ENCODE results near the gene KIAA1958. TPM values are rescaled to one million over a fixed set of nuclear protein-coding genes. Genes with fewer than 3 reads are reported as not detected.

The KIAA1958 gene
- total and polyA plus RNA-seq, 10 of the 15 experiments (the other 5 are each of a cell fraction or from before 2014, with no cell fraction given) = 0.53 to 8.7 (median 4.0) TPM

DNA sequence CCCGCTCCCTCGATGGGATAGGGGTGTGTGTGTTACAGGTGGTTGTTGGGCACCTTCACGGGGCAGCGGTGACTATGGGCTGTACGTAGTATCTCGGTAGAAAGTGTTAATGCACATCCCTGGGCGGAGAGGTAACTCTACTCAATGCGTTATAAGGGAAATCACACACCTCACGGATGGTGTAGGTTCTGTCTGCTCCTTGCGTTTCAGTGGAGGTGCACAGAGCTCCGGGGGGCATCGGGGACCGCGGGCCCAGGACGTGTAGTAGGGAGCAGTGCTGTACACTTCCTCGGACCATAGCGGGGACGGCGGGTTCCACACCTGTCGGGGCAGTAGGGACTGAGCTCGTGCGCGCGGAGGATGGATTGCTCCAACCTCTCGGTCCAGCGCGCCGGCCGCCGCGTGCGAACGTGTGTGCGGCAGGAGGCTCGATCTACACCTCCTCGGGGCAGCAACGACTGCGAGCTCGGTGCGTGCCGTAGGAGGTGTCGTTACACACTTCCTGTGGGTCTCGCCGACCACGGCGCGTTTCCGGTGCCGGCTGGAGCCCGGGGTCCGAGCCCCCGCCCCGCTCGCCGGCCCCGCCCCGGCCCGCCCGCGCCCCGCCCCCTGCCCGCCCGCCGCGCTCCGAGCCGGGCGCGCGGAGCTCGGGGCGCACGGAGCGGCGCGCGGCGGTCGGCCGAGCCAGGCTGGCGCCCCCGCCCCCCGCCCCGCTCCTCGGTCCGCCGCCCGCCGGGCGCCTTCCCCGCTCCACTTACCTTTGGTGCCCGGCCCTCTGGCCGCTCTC, at the start of gene KIAA1958 (continued):
- TF ChIP-seq, protein P1, sequence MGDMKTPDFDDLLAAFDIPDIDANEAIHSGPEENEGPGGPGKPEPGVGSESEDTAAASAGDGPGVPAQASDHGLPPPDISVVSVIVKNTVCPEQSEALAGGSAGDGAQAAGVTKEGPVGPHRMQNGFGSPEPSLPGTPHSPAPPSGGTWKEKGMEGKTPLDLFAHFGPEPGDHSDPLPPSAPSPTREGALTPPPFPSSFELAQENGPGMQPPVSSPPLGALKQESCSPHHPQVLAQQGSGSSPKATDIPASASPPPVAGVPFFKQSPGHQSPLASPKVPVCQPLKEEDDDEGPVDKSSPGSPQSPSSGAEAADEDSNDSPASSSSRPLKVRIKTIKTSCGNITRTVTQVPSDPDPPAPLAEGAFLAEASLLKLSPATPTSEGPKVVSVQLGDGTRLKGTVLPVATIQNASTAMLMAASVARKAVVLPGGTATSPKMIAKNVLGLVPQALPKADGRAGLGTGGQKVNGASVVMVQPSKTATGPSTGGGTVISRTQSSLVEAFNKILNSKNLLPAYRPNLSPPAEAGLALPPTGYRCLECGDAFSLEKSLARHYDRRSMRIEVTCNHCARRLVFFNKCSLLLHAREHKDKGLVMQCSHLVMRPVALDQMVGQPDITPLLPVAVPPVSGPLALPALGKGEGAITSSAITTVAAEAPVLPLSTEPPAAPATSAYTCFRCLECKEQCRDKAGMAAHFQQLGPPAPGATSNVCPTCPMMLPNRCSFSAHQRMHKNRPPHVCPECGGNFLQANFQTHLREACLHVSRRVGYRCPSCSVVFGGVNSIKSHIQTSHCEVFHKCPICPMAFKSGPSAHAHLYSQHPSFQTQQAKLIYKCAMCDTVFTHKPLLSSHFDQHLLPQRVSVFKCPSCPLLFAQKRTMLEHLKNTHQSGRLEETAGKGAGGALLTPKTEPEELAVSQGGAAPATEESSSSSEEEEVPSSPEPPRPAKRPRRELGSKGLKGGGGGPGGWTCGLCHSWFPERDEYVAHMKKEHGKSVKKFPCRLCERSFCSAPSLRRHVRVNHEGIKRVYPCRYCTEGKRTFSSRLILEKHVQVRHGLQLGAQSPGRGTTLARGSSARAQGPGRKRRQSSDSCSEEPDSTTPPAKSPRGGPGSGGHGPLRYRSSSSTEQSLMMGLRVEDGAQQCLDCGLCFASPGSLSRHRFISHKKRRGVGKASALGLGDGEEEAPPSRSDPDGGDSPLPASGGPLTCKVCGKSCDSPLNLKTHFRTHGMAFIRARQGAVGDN (IDR thresholded peaks at IDR 0.05) = peak; percentile 94
- TF ChIP-seq, protein P2, sequence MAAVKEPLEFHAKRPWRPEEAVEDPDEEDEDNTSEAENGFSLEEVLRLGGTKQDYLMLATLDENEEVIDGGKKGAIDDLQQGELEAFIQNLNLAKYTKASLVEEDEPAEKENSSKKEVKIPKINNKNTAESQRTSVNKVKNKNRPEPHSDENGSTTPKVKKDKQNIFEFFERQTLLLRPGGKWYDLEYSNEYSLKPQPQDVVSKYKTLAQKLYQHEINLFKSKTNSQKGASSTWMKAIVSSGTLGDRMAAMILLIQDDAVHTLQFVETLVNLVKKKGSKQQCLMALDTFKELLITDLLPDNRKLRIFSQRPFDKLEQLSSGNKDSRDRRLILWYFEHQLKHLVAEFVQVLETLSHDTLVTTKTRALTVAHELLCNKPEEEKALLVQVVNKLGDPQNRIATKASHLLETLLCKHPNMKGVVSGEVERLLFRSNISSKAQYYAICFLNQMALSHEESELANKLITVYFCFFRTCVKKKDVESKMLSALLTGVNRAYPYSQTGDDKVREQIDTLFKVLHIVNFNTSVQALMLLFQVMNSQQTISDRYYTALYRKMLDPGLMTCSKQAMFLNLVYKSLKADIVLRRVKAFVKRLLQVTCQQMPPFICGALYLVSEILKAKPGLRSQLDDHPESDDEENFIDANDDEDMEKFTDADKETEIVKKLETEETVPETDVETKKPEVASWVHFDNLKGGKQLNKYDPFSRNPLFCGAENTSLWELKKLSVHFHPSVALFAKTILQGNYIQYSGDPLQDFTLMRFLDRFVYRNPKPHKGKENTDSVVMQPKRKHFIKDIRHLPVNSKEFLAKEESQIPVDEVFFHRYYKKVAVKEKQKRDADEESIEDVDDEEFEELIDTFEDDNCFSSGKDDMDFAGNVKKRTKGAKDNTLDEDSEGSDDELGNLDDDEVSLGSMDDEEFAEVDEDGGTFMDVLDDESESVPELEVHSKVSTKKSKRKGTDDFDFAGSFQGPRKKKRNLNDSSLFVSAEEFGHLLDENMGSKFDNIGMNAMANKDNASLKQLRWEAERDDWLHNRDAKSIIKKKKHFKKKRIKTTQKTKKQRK (IDR thresholded peaks at IDR 0.05; ENCODE audit: low read depth, low read length) = no peak
- TF ChIP-seq SIN3A (IDR thresholded peaks at IDR 0.05; ENCODE audit: low read depth, low read length) = 0 out of 2 replicates have a peak, but pooled peaks have one; percentile 57
- TF ChIP-seq WRNIP1 (IDR thresholded peaks at IDR 0.05; ENCODE audit: borderline replicate concordance, low read depth, low read length) = no peak
- peak; percentile 54; the same call in 1 of the 2 replicates for TF ChIP-seq CREM (IDR thresholded peaks at IDR 0.05; ENCODE audit: low read depth)
- TF ChIP-seq SMAD5 (IDR thresholded peaks at IDR 0.05; ENCODE audit: low read depth) = peak; percentile 70; the same call in 1 of the 2 replicates
- 0 out of 4 replicates have a peak, but pooled peaks of 1 of the 2 experiments have one; percentile 22 for TF ChIP-seq IKZF2 (IDR thresholded peaks at IDR 0.05)
- TF ChIP-seq SREBF2 (IDR thresholded peaks at IDR 0.05; ENCODE audit: low read length) = no peak
- peak; percentile 95 for TF ChIP-seq POLR2AphosphoS5 (IDR thresholded peaks at IDR 0.05; ENCODE audit: low read length)
- no peak for TF ChIP-seq ZBED1 (IDR thresholded peaks at IDR 0.05; ENCODE audit: borderline replicate concordance)
- TF ChIP-seq POLR2AphosphoS2 (IDR thresholded peaks at IDR 0.05; ENCODE audit: low read depth, low read length) = peak; percentile 79; the same call in 1 of the 2 replicates
- peak; percentile 42 for TF ChIP-seq SP1 (IDR thresholded peaks at IDR 0.05; ENCODE audit: low read depth, low read length)
- TF ChIP-seq SIX5 (IDR thresholded peaks at IDR 0.05; ENCODE audit: low read depth, low read length, severe bottlenecking) = no peak
- no peak for TF ChIP-seq ETV6 (conservative IDR thresholded peaks at IDR 0.05 in 1 of 2, IDR thresholded peaks at IDR 0.05 in 1 of 2; ENCODE audit: borderline replicate concordance in 1 of 2, low read depth in 1 of 2)
- TF ChIP-seq RCOR1 (conservative IDR thresholded peaks at IDR 0.05; ENCODE audit: low read depth, low read length) = no peak
- TF ChIP-seq, protein P3, sequence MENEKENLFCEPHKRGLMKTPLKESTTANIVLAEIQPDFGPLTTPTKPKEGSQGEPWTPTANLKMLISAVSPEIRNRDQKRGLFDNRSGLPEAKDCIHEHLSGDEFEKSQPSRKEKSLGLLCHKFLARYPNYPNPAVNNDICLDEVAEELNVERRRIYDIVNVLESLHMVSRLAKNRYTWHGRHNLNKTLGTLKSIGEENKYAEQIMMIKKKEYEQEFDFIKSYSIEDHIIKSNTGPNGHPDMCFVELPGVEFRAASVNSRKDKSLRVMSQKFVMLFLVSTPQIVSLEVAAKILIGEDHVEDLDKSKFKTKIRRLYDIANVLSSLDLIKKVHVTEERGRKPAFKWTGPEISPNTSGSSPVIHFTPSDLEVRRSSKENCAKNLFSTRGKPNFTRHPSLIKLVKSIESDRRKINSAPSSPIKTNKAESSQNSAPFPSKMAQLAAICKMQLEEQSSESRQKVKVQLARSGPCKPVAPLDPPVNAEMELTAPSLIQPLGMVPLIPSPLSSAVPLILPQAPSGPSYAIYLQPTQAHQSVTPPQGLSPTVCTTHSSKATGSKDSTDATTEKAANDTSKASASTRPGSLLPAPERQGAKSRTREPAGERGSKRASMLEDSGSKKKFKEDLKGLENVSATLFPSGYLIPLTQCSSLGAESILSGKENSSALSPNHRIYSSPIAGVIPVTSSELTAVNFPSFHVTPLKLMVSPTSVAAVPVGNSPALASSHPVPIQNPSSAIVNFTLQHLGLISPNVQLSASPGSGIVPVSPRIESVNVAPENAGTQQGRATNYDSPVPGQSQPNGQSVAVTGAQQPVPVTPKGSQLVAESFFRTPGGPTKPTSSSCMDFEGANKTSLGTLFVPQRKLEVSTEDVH (IDR thresholded peaks at IDR 0.05; ENCODE audit: low read depth, partially characterized antibody) = no peak
- TF ChIP-seq MTA3 (IDR thresholded peaks at IDR 0.05; ENCODE audit: borderline replicate concordance, low read length) = no peak; the same call in 1 of the 2 replicates
- TF ChIP-seq NFXL1 (IDR thresholded peaks at IDR 0.05; ENCODE audit: borderline replicate concordance) = no peak

All from GM12878 (cell line).